IPS DF 19.7 (cell line): ENCODE measurements around the gene OR5A2.
"Not testable (repeated sequence)": the region's sequence is repeated elsewhere in the genome, so short reads cannot be mapped to it uniquely, and the experiment has no call there.

Source experiments
- DNase-seq: peaks from one replicate; pipeline ENCODE4 v3.0.0-alpha.2; 2013; ENCODE audit warnings: low read depth, low spot score

Gene OR5A2

DNA sequence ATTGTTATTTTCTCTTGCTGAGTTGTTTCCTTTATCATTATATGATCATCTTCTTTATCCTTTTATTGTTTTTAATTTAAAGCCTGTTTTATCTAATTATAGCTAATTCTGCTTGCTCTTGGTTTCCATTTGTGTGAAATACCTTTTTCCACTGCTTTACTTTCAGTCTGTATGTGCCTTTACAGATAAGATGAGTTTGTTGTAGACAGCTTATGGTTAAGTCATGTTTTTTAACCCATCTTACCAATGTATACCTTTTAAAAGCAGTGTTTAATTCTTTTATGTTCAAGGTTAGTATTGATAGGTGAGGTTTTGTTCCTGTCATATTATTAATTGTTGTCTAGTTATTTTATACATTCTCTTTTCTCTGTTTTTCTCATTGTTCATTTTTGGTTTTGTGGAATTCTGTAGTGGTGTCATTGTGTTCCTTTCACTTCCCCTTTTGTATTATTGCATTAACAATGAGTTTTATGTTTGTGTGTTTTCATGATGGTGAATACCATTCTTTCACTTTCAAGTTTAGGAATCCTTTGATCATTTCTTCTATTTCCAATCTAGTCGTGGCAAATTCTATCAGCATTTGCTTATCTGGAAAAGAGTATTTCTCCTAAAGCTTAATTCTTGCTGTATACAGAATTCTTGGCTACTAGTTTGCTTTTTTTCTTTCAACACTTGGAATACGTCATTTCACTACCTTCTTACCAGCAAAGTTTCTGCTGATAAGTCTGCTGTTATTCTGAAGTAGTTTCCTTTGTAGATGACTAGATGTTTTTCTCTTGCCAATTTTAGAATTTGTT is 45.8 kb downstream of the OR5A2 start:
- no peak for DNase-seq

- DNase-seq, result not testable (repeated sequence)
Observed at GRCh38 chr11:59372324-59372723, 53.9 kb downstream of the OR5A2 start.

GRCh38 chr11:59368238-59369022 is 57.8 kb downstream of the OR5A2 start:
- no peak for DNase-seq
